Sigmoid colon (tissue), 4 donors: ENCODE results near the gene RCOR2.

Experiments used
- CTCF ChIP-seq, 4 experiments: fragments of 450-650 bp in 3 of 4; fragments of 200-600 bp in 1 of 4; IDR thresholded peaks; one replicate each; pipeline ENCODE4 v1.5.1; 2016 to 2019; ENCODE audit warnings: antibody characterized with exemption in 4 of 4, mild to moderate bottlenecking in 3 of 4, moderate library complexity in 2 of 4
- EP300 ChIP-seq, 4 donors: sonication (generic); formaldehyde crosslinking; IDR thresholded peaks; one replicate each; pipeline ENCODE4 v1.6.1; 2017; ENCODE audit warnings: antibody characterized with exemption in 4 of 4
- POLR2A ChIP-seq, 2 donors: fragments of 450-650 bp; IDR thresholded peaks; one replicate each; pipeline ENCODE4 v1.6.1; 2016; ENCODE audit warnings: antibody characterized with exemption in 2 of 2, mild to moderate bottlenecking in 2 of 2, moderate library complexity in 2 of 2
- POLR2AphosphoS5 ChIP-seq, 4 donors: sonication (generic); formaldehyde crosslinking; IDR thresholded peaks; one replicate each; pipeline ENCODE4 v1.6.1; 2017; ENCODE audit warnings: antibody characterized with exemption in 4 of 4

- TF ChIP-seq CTCF (IDR thresholded peaks at IDR 0.05) = no peak
- TF ChIP-seq POLR2A (IDR thresholded peaks at IDR 0.05) = no peak
- no peak for TF ChIP-seq EP300 (IDR thresholded peaks at IDR 0.05)
- TF ChIP-seq POLR2AphosphoS5 (IDR thresholded peaks at IDR 0.05) = no peak
Observed at GRCh38 chr11:63918507-63919191, 1.7 kb upstream of the RCOR2 start.
